GM18868 (cell line): ENCODE results near the gene LOXL1.
A peak's percentile ranks its signal among the peaks of the same experiment; 100 is the strongest.

Experiments used
- ATAC-seq: cut with Tn5 transposase; IDR thresholded peaks from one replicate; pipeline ENCODE4 v1.9.1; 2021; ENCODE audit warnings: mild to moderate bottlenecking, moderate library complexity; ENCODE audit not compliant: unreplicated experiment

The LOXL1 gene

DNA sequence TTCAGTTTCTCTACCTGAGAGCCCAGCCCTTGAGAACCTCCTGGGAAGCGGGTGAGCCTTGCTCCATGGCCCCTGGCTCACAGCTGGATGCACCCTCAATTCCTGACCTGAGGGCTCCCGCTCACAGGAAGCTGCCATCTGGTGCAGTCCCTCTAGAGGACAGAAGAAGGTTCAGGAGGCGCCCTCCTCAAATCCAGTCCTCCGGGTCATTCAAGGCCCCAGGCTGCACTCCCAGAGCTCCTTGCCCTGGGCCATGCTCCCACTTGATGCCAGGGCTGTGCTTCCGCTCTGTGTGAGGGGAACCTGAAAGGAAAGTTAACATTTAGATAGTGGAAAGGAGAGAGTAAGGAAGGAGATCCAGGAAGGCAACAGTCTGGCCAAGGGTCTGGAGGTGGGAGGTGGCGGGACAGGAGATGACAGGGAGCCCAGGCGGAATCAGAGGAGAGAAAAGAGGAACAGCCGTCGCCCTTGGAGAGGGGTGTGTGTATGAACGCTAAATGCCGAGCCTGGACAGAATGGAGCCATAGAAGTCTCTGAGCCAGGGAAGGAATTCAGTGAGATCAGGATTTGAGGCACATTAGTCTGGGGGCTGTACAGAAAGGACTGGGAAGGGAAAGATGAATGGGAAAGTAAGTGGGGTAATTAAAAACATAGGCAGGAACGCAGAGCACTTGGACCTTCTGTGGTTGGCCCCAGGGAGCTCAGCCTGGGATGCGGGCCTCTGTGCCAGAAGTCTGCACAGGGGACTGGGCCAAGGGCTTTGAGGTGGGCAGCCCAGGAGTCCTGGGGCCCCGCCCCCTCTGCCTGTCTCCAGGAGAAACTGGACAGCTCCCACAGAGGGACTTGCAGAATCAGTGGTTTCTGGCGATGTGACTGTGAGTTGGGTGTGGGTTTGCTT, 26.8 kb upstream of the LOXL1 start:
- ATAC-seq: no peak

GRCh38 chr15:73900095-73900712, 26.1 kb upstream of the LOXL1 start:
- no peak for ATAC-seq

- no peak for ATAC-seq
These were observed 25.0 kb upstream of the LOXL1 start for GRCh38 chr15:73901126-73901810.

GRCh38 chr15:73902121-73903020, 23.9 kb upstream of the LOXL1 start:
- ATAC-seq: no peak

GRCh38 chr15:73904026-73904815, 22.0 kb upstream of the LOXL1 start:
- no peak for ATAC-seq

GRCh38 chr15:73905225-73905827, 20.9 kb upstream of the LOXL1 start:
- ATAC-seq: no peak

GRCh38 chr15:73906346-73907034, 19.8 kb upstream of the LOXL1 start:
- ATAC-seq: no peak

DNA sequence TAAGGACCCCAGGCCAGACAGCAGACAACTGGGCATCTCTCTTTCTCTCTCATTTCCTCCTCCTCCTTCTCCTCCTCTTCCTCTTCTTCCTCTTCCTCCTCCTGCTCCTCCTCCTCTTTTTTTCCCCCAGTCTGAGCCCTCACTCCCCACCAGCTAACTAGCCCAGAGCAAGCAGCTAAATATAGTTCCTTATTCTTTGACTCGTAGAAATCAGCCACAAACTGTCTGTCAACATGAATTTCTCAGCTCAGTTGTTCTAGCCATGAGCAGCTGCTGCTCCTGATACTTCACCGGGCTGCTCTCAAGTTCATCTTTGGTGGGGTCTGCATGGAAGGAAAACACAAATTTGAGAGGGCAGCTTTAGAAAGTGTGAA, 19.2 kb upstream of the LOXL1 start:
- no peak for ATAC-seq

DNA sequence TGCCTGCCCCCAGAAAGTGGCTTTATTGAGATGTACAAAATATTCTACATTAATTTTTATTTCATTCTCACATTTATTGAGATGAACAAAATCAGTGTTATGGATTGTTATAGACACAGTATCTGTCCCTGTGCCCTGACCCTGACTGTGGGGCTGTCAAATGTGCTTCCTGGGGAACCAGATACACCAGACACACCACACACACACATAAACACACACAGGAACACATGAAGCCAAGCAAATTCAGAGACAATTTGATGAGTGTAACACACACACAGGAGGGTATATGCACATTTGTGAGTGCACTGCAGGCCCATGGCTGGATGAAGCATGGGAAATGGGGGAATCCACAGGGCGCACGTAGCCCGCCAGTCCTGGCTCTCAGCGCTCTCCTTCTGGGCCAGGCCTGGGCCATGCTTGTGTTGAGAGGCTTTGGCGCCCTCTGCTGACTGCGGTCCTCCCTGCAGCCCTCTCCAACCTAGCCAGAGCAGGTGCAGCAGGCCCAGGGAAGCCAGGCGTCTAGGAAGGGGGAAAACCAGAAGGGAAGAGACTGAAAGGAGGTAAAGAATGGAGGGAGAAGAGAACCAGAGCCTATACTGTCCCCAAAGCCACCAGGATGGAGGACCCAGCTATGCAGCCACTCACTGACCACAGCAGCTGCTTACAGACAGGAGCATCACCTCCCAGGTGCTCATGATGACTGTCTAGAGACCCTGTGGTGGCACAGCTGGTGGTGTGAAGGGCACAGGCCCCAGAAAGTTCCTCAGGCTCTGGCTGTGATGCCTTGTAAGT, 18.0 kb upstream of the LOXL1 start:
- peak; percentile 55 for ATAC-seq

DNA sequence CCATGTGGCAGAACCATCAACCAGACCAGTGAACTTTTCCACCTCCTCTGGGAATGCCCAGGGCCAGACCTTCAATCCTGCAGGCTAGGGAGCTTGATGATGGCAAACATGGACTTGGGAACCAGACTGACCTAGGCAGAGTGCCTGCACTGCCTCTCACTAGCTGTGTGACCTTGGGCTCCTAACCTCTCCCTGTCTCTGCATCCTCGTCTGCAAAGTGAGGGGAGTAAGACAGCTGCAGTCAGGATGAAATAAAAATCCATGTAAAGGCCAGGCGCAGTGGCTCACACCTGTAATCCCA, 17.5 kb upstream of the LOXL1 start:
- ATAC-seq: no peak

DNA sequence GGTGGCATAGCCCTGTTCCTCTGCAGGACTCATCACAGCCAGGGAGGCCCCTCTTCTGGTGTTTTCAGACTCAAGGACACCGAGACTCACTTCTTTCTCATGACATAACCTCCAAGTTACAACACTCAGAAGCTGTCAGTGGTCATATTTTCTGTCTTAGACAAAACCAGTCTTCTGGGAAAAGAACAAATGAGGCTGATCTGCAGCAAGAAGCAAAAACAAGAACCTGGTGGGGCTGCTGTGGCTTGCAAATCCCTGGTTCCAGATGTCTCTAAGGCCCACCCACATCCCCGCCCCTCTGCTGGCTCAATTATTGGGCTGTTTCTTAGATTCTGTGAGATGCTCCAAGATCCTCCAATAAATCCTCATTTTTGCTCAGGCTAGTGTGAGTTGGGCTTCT, 16.6 kb upstream of the LOXL1 start:
- no peak for ATAC-seq

- no peak for ATAC-seq
These were observed 15.5 kb upstream of the LOXL1 start for GRCh38 chr15:73910522-73911303.

DNA sequence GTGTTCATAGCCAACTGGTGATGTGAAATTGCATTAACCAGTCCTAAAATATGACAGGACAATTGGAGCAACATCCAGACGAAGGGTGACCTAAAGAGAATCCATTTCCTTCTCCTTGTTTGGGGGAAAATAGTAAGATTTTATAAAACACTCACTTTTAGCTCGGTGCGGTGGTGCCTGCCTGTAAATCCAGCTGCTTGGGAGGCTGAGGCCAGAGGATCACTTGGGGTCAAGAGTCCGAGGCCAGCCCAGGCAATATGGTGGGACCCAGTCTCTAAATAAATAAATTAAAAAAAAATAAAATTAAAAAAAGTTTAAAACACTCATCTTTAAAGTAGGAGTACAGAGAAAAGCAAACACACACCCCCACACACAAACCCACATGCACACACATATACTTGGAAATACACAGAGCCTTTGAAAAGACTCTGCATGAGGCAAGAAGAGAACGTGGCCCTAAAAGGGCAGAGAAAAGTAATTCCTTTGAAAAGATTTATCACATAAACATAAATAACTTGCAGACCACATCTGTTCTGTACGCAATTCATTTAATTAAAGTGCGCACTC, 14.1 kb upstream of the LOXL1 start:
- ATAC-seq: no peak

DNA sequence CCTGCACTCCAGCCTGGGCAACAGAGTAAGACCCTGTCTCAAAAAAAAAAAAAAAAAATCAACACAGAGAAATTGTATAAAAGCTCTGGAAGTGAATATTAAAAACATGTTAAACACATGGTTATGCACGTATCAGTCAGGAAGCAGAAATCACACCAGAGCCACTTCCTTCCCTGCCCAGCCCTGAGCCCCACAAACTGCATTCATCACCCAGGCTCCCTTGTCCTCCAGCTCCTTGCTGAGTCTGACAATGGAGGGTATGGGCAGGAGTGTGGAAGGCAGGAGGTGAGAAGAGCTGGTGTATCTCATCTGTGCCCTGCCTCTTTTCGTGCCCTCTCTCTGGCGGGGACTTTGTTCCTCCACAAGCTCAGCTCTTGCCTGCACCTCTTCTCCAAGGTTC, 12.1 kb upstream of the LOXL1 start:
- ATAC-seq: no peak

DNA sequence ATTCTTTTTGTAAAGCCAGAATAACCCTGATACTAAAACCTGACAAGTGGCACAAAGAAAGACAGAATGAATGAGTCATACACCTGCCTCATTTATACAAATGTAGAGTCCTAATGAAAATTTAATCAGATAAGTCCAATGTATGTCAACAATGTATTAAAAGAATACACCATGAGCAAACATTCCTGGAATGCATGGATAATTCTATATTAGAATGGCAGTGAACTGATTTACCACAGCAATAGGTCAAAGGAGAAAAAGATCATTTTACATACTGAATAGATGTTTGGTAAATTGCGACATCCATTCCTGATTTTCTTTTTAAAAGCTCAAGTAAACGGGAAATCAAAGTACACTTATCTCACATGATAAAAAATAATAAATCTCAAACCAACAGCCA, 11.2 kb upstream of the LOXL1 start:
- no peak for ATAC-seq

GRCh38 chr15:73918784-73919183, 7.5 kb upstream of the LOXL1 start:
- ATAC-seq: no peak

GRCh38 chr15:73919706-73920105, 6.6 kb upstream of the LOXL1 start:
- ATAC-seq: no peak
